D721Med (cell line): ENCODE data around the gene ZNF664.

Experiments
- DNase-seq: peaks from one replicate; pipeline ENCODE4 v3.0.0; 2011; ENCODE audit warnings: low spot score; ENCODE audit not compliant: insufficient read length
- FAIRE-seq: peaks from 2 replicates; lab custom pipeline; 2011; peaks lifted over from hg19 to GRCh38; lab: Jason Lieb, UNC
- TF ChIP-seq, protein P1 (sequence below): IDR thresholded peaks from 2 replicates; pipeline ENCODE4 v1.5.1; 2012; ENCODE audit warnings: mild to moderate bottlenecking, control low read depth; ENCODE audit not compliant: insufficient read depth; ENCODE audit errors: missing control alignments

Gene ZNF664

DNA sequence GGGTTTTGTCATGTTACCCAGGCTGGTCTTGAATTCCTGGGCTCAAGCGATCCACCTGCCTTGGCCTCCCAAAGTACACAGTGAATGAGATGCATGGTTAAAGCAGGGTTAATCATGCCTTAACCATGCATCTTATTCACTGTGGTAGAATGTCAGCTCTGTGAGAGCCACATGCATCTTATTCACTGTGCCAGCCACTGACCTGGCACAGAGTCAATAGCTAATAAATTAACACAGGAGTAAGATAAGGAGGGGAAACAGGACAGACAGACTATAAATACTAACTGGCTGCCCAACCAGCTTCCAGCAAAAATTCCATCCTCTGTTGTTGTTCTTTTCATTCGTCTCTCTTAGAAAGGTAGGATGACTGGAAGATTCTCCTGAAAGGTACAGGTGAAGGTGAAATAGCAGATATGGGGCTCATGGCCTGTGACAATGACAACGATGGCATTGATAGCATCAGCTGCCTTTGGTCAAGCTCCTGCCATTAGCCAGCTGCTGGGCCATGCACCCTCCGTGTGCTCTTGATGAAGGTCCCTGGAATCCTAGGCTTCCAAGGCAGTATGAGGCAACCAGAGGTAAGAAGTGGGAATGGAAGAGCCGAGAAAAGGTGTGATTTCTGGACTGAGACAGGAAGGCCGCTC, 76.6 kb downstream of the ZNF664 start:
- no peak for DNase-seq
- TF ChIP-seq, protein P1, sequence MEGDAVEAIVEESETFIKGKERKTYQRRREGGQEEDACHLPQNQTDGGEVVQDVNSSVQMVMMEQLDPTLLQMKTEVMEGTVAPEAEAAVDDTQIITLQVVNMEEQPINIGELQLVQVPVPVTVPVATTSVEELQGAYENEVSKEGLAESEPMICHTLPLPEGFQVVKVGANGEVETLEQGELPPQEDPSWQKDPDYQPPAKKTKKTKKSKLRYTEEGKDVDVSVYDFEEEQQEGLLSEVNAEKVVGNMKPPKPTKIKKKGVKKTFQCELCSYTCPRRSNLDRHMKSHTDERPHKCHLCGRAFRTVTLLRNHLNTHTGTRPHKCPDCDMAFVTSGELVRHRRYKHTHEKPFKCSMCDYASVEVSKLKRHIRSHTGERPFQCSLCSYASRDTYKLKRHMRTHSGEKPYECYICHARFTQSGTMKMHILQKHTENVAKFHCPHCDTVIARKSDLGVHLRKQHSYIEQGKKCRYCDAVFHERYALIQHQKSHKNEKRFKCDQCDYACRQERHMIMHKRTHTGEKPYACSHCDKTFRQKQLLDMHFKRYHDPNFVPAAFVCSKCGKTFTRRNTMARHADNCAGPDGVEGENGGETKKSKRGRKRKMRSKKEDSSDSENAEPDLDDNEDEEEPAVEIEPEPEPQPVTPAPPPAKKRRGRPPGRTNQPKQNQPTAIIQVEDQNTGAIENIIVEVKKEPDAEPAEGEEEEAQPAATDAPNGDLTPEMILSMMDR = no peak
- FAIRE-seq = no peak

- FAIRE-seq (no peak), DNase-seq (no peak)
- TF ChIP-seq, protein P1 = peak; percentile 80
These were observed 80.8 kb downstream of the ZNF664 start for GRCh38 chr12:124053851-124054250.

DNA sequence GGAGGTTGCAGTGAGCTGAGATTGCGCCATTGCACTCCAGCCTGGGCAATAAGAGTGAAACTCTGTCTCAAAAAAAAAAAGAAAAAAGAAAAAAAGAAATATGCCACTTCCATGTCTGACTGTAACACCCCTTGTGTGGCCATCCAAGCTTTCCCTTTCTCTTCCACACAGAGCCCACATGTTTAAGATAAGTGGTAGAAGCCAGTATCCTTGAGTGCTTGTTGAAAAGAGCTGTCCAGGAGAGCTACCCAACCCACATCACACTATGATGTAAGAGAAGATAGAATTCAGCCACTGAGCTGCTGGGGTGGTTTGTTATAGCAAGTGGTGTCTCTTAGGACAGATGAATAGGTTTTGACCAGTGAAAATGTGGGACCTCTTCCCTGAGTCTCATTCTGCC, 82.1 kb downstream of the ZNF664 start:
- no peak for FAIRE-seq
- TF ChIP-seq, protein P1 = no peak
- DNase-seq = no peak

GRCh38 chr12:124057691-124058090, 84.7 kb downstream of the ZNF664 start:
- TF ChIP-seq, protein P1 = no peak
- FAIRE-seq = no peak
- DNase-seq = no peak

- TF ChIP-seq, protein P1 = no peak
- DNase-seq (no peak), FAIRE-seq (no peak)
These were observed 86.7 kb downstream of the ZNF664 start for GRCh38 chr12:124059752-124060151.
